Mesothelial cell of epicardium (in vitro differentiated cells): ENCODE measurements around the gene OR2B2. TPM values are rescaled to one million over a fixed set of nuclear protein-coding genes. Genes with fewer than 3 reads are reported as not detected.
"Not testable (repeated sequence)": the region's sequence is repeated elsewhere in the genome, so short reads cannot be mapped to it uniquely, and the experiment has no call there.

Experiments used
- DNase-seq, 2 experiments: peaks; one replicate each; pipeline ENCODE4 v3.0.0; 2021; ENCODE audit warnings: low spot score in 2 of 2; ENCODE audit not compliant: unreplicated experiment in 2 of 2
- H3K27ac Mint-ChIP-seq: 2 replicates; pipeline ENCODE4 v1.8.0; 2021; ENCODE audit warnings: mixed read lengths
- H3K27me3 Mint-ChIP-seq: 2 replicates; pipeline ENCODE4 v1.8.0; 2021; ENCODE audit warnings: low read depth, mixed read lengths
- H3K36me3 Mint-ChIP-seq: 2 replicates; pipeline ENCODE4 v1.8.0; 2021; ENCODE audit warnings: mixed read lengths
- H3K4me1 Mint-ChIP-seq: 2 replicates; pipeline ENCODE4 v1.8.0; 2021; ENCODE audit warnings: mixed read lengths
- H3K4me3 Mint-ChIP-seq: 2 replicates; pipeline ENCODE4 v1.8.0; 2021; ENCODE audit warnings: mild to moderate bottlenecking, moderate library complexity, mixed read lengths
- H3K9me3 Mint-ChIP-seq: 2 replicates; pipeline ENCODE4 v1.8.0; 2021; ENCODE audit warnings: mixed read lengths
- CTCF ChIP-seq: fragments of 200-600 bp; sonication (generic); IDR thresholded peaks from one replicate; pipeline ENCODE4 v1.5.0; 2021; ENCODE audit warnings: antibody characterized with exemption; ENCODE audit not compliant: unreplicated experiment
- total RNA-seq: library from RNA; stranded (reverse); gene quantifications from 3 replicates; pipeline ENCODE4 v1.2.1, GENCODE V29; 2021

OR2B2 gene
- total RNA-seq, 1 donor from 2014 or later: not detected

GRCh38 chr6:27940766-27941165 lies 28.6 kb upstream of the OR2B2 start:
- peaks cover 3% of the 10 kb centered on the region for H3K9me3 Mint-ChIP-seq
- H3K27ac Mint-ChIP-seq: no peak overlapping the region
- no peaks in the 10 kb centered on the region for H3K36me3 Mint-ChIP-seq
- no peak for TF ChIP-seq CTCF
- no peak overlapping the region for H3K4me3 Mint-ChIP-seq
- no peak for DNase-seq
- H3K27me3 Mint-ChIP-seq: peaks cover 56% of the 10 kb centered on the region
- no peaks in the 10 kb centered on the region for H3K4me1 Mint-ChIP-seq

GRCh38 chr6:27931209-27931608 lies 19.0 kb upstream of the OR2B2 start:
- no peak for TF ChIP-seq CTCF
- H3K4me1 Mint-ChIP-seq: no peaks in the 10 kb centered on the region
- no peak overlapping the region for H3K27ac Mint-ChIP-seq
- no peaks in the 10 kb centered on the region for H3K36me3 Mint-ChIP-seq
- H3K27me3 Mint-ChIP-seq: peaks cover 16% of the 10 kb centered on the region
- H3K4me3 Mint-ChIP-seq: no peak overlapping the region
- DNase-seq: no peak
- H3K9me3 Mint-ChIP-seq: peaks cover 16% of the 10 kb centered on the region

GRCh38 chr6:27929930-27930329 lies 17.7 kb upstream of the OR2B2 start:
- peaks cover 13% of the 10 kb centered on the region for H3K27me3 Mint-ChIP-seq
- not testable (repeated sequence) for H3K4me3 Mint-ChIP-seq, H3K27ac Mint-ChIP-seq, H3K4me1 Mint-ChIP-seq, H3K36me3 Mint-ChIP-seq, DNase-seq
- H3K9me3 Mint-ChIP-seq: peaks cover 16% of the 10 kb centered on the region

GRCh38 chr6:27928041-27928440 lies 15.8 kb upstream of the OR2B2 start:
- Mint-ChIP-seq H3K27me3 (peaks cover 18% of the 10 kb centered on the region), H3K9me3 (peaks cover 16% of the 10 kb centered on the region)
- H3K27ac Mint-ChIP-seq, DNase-seq, H3K4me3 Mint-ChIP-seq, H3K4me1 Mint-ChIP-seq, H3K36me3 Mint-ChIP-seq: not testable (repeated sequence)

- no peak for DNase-seq
- H3K27me3 Mint-ChIP-seq: peaks cover 35% of the 10 kb centered on the region
- TF ChIP-seq CTCF: no peak
- no peaks in the 10 kb centered on the region for H3K36me3 Mint-ChIP-seq
- no peak overlapping the region for H3K4me3 Mint-ChIP-seq
- no peaks in the 10 kb centered on the region for H3K4me1 Mint-ChIP-seq
- peaks cover 7% of the 10 kb centered on the region for H3K9me3 Mint-ChIP-seq
- H3K27ac Mint-ChIP-seq: no peak overlapping the region
These were observed 12.0 kb upstream of the OR2B2 start for GRCh38 chr6:27924179-27924578.

GRCh38 chr6:27922949-27923348 lies 10.8 kb upstream of the OR2B2 start:
- H3K27ac Mint-ChIP-seq: no peak overlapping the region
- H3K4me3 Mint-ChIP-seq: no peak overlapping the region
- peaks cover 40% of the 10 kb centered on the region for H3K27me3 Mint-ChIP-seq
- no peak for TF ChIP-seq CTCF
- H3K36me3 Mint-ChIP-seq: no peaks in the 10 kb centered on the region
- H3K4me1 Mint-ChIP-seq: no peaks in the 10 kb centered on the region
- no peak for DNase-seq
- H3K9me3 Mint-ChIP-seq: no peaks in the 10 kb centered on the region

- H3K27ac Mint-ChIP-seq: no peak overlapping the region
- no peaks in the 10 kb centered on the region for H3K4me1 Mint-ChIP-seq
- no peaks in the 10 kb centered on the region for H3K27me3 Mint-ChIP-seq
- peaks cover 4% of the 10 kb centered on the region for H3K9me3 Mint-ChIP-seq
- no peak overlapping the region for H3K4me3 Mint-ChIP-seq
- no peaks in the 10 kb centered on the region for H3K36me3 Mint-ChIP-seq
- no peak for DNase-seq
- TF ChIP-seq CTCF: no peak
These were observed 4.2 kb downstream of the OR2B2 start for GRCh38 chr6:27908017-27908416.
